ENCODE measurements around the gene VSIR.

DNA sequence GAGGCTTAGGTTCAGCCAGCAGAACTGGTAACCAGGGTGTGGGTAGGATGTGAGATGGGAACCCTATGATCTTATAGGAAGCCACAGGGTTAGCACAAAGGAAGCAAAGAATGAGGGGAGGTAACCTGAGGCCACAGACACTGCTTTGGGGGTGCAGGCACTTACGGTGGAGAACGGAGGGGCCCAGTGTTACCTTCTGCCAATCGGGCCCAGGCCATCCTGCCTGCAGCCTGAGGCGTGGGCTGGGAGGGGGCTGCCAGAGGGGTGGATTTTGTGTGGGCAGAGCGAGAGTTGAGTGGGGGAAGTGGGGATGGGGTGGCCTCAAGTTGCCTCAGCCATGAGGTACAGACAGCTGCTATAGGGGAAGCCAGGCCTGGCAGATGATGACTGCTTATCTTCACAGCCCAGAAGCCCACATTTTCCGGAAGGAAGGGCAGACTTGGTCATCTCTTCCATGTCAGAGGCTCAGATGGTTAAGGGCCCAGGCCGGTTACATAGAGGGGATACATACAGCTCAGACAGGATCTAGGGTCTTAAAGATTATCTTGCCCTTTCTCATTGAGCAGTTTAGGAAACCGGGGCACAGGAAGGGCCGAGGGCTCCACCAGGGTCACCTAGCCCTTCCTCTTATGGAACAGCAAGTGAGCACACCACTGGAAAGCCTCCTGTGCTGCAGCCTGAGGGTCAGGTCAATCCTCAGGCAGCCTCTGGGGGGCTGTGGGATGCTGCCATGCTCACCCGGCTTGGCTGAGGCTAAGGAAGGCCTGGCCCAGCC lies 24.4 kb upstream of the VSIR start:
- TF ChIP-seq POLR2AphosphoS5 (IDR thresholded peaks at IDR 0.05) (no peak), EP300 (IDR thresholded peaks at IDR 0.05) (no peak), CTCF (IDR thresholded peaks at IDR 0.05) (no peak)
